GM19238 (cell line): ENCODE data around the gene GSX1.
A peak's percentile ranks its signal among the peaks of the same experiment; 100 is the strongest.

Source experiments
- DNase-seq: peaks from one replicate; pipeline ENCODE4 v3.0.0; 2011; ENCODE audit warnings: low spot score; ENCODE audit not compliant: insufficient read length

Gene GSX1

GRCh38 chr13:27830010-27830409, 37.7 kb downstream of the GSX1 start:
- peak; percentile 65 for DNase-seq

- no peak for DNase-seq
Observed at GRCh38 chr13:27833206-27833605, 40.9 kb downstream of the GSX1 start.

- DNase-seq = no peak
Observed at GRCh38 chr13:27834095-27834494, 41.8 kb downstream of the GSX1 start.

- DNase-seq = no peak
Observed at GRCh38 chr13:27835799-27836198, 43.5 kb downstream of the GSX1 start.

GRCh38 chr13:27839809-27840467, 47.7 kb downstream of the GSX1 start:
- DNase-seq = no peak

- DNase-seq = no peak
Observed at GRCh38 chr13:27842571-27842970, 50.3 kb downstream of the GSX1 start.
